ENCODE data around the gene SLFN14.
"Not testable (repeated sequence)": the region's sequence is repeated elsewhere in the genome, so short reads cannot be mapped to it uniquely, and the experiment has no call there.

The SLFN14 gene

GRCh38 chr17:35560703-35561102, at the start of gene SLFN14:
TSS of gene SLFN14 (minus strand) at chr17:35560819. CDS start at chr17:35558062, 2,757 bp downstream.
- DNase-seq = no peak

GRCh38 chr17:35609831-35610230, 49.2 kb upstream of the SLFN14 start:
- DNase-seq = no peak

GRCh38 chr17:35607239-35607847, 46.7 kb upstream of the SLFN14 start:
- no peak for DNase-seq

GRCh38 chr17:35605678-35606077, 45.1 kb upstream of the SLFN14 start:
- DNase-seq = no peak

GRCh38 chr17:35603674-35604073, 43.1 kb upstream of the SLFN14 start:
- no peak for DNase-seq

GRCh38 chr17:35597604-35598003, 37.0 kb upstream of the SLFN14 start:
- DNase-seq = no peak

GRCh38 chr17:35596530-35597233, 36.1 kb upstream of the SLFN14 start:
- no peak for DNase-seq

- DNase-seq = no peak
Observed at GRCh38 chr17:35596072-35596471, 35.5 kb upstream of the SLFN14 start.

- DNase-seq = no peak
Observed at GRCh38 chr17:35588196-35588920, 27.7 kb upstream of the SLFN14 start.

- peak; percentile 40 for DNase-seq
Observed at GRCh38 chr17:35587074-35587961, 26.7 kb upstream of the SLFN14 start, which contains the start of gene AP2B1. TSS of gene AP2B1 (plus strand) at chr17:35587322. CDS start at chr17:35594031, 6,709 bp downstream.

- no peak for DNase-seq
Observed at GRCh38 chr17:35586569-35587073, 26.0 kb upstream of the SLFN14 start.

GRCh38 chr17:35584061-35584460, 23.4 kb upstream of the SLFN14 start:
- DNase-seq = no peak

GRCh38 chr17:35578929-35579432, 18.4 kb upstream of the SLFN14 start:
- DNase-seq = no peak

GRCh38 chr17:35578197-35578928, 17.7 kb upstream of the SLFN14 start, which contains the start of gene PEX12:
TSS of gene PEX12 (minus strand) at chr17:35578571. CDS start at chr17:35578021, 550 bp downstream.
- DNase-seq = peak; percentile 24

- DNase-seq = no peak
Observed at GRCh38 chr17:35577830-35578196, 17.2 kb upstream of the SLFN14 start.

GRCh38 chr17:35575759-35576158, 15.1 kb upstream of the SLFN14 start:
- no peak for DNase-seq

- no peak for DNase-seq
Observed at GRCh38 chr17:35569405-35569804, 8.8 kb upstream of the SLFN14 start.

- DNase-seq = no peak
Observed at GRCh38 chr17:35568561-35568960, 7.9 kb upstream of the SLFN14 start.

- DNase-seq = no peak
Observed at GRCh38 chr17:35566968-35567367, 6.3 kb upstream of the SLFN14 start.

- DNase-seq = not testable (repeated sequence)
Observed at GRCh38 chr17:35563181-35563580, 2.6 kb upstream of the SLFN14 start.

- DNase-seq = no peak
Observed at GRCh38 chr17:35559495-35560210, 966 bp downstream of the SLFN14 start.

Data from 8988T (cell line).